GM10847 (cell line): ENCODE data around the gene NT5DC2.

Experiments used
- POLR2A ChIP-seq: IDR thresholded peaks from 2 replicates; pipeline ENCODE4 v1.6.1; 2011; ENCODE audit not compliant: insufficient read length; ENCODE audit errors: extremely low read depth

Gene NT5DC2

GRCh38 chr3:52546111-52546901 lies 12.6 kb upstream of the NT5DC2 start:
- TF ChIP-seq POLR2A = no peak

- no peak for TF ChIP-seq POLR2A
Observed at GRCh38 chr3:52544937-52545336, 11.3 kb upstream of the NT5DC2 start.

- no peak for TF ChIP-seq POLR2A
Observed at GRCh38 chr3:52541050-52541449, 7.4 kb upstream of the NT5DC2 start.

- TF ChIP-seq POLR2A = no peak
Observed at GRCh38 chr3:52539010-52539653, 5.5 kb upstream of the NT5DC2 start.

- TF ChIP-seq POLR2A = no peak
Observed at GRCh38 chr3:52537726-52538421, 4.2 kb upstream of the NT5DC2 start.

GRCh38 chr3:52537165-52537620 lies 3.5 kb upstream of the NT5DC2 start:
- no peak for TF ChIP-seq POLR2A

- TF ChIP-seq POLR2A = peak; percentile 98
Observed at GRCh38 chr3:52536369-52537164, 2.9 kb upstream of the NT5DC2 start, which contains the start of gene UQCC5. TSS of gene UQCC5 (plus strand) at chr3:52536605. CDS start at chr3:52536756, 151 bp downstream.

GRCh38 chr3:52536112-52536368 lies 2.4 kb upstream of the NT5DC2 start:
- no peak for TF ChIP-seq POLR2A

GRCh38 chr3:52535411-52536111 lies 1.9 kb upstream of the NT5DC2 start:
- TF ChIP-seq POLR2A = no peak

- TF ChIP-seq POLR2A = no peak
Observed at GRCh38 chr3:52534281-52535183, 875 bp upstream of the NT5DC2 start.

GRCh38 chr3:52532838-52533622 lies 627 bp downstream of the NT5DC2 start:
- TF ChIP-seq POLR2A = no peak

GRCh38 chr3:52532517-52532837 lies 1.2 kb downstream of the NT5DC2 start:
- TF ChIP-seq POLR2A = no peak

GRCh38 chr3:52531860-52532516 lies 1.7 kb downstream of the NT5DC2 start:
- TF ChIP-seq POLR2A = no peak
